Measurements from ENCODE around the gene BZW1.

The BZW1 gene

DNA sequence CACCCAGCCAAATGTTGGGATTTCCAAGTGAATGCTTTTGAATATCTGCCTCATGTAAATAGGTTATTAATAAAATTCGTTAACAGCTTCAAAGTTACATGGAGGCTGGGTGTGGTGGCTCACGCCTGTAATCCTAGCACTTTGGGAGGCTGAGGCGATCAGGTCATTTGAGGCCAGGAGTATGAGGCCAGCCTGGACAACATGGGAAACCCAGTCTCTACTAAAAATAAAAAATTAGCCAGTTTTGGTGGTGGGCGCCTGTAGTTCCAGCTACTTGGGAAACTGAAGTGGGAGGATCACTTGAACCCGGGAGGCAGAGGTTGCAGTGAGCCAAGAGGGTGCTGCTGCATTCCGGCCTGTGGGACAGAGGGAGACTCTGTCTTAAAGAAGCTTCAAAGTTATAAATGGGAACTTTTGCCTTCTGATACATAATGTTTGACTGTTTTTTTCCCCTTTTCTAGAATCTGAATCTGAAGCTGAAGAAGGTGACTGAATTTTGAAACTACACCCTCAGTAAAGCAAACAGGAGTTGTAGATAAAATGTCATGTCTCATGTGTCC is 10.1 kb downstream of the BZW1 start:
- H3K79me2 ChIP-seq (ENCODE audit: low read length): no peaks in the 10 kb centered on the region
- H3K36me3 ChIP-seq (replicated peaks; ENCODE audit: insufficient read depth, low read length): peaks cover 14% of the 10 kb centered on the region
- no peak overlapping the region for H3K4me3 ChIP-seq (ENCODE audit: low read length)
- H2AFZ ChIP-seq (ENCODE audit: low read length): no peak overlapping the region
- TF ChIP-seq, protein P1, sequence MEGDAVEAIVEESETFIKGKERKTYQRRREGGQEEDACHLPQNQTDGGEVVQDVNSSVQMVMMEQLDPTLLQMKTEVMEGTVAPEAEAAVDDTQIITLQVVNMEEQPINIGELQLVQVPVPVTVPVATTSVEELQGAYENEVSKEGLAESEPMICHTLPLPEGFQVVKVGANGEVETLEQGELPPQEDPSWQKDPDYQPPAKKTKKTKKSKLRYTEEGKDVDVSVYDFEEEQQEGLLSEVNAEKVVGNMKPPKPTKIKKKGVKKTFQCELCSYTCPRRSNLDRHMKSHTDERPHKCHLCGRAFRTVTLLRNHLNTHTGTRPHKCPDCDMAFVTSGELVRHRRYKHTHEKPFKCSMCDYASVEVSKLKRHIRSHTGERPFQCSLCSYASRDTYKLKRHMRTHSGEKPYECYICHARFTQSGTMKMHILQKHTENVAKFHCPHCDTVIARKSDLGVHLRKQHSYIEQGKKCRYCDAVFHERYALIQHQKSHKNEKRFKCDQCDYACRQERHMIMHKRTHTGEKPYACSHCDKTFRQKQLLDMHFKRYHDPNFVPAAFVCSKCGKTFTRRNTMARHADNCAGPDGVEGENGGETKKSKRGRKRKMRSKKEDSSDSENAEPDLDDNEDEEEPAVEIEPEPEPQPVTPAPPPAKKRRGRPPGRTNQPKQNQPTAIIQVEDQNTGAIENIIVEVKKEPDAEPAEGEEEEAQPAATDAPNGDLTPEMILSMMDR (IDR thresholded peaks at IDR 0.05; ENCODE audit: low read length): no peak
- TF ChIP-seq EZH2 (optimal IDR thresholded peaks at IDR 0.05; ENCODE audit: low read depth, low read length): no peak
- TF ChIP-seq EZH2phosphoT487 (IDR thresholded peaks at IDR 0.05; ENCODE audit: low read length): no peak
- no peaks in the 10 kb centered on the region for H3K4me1 ChIP-seq (ENCODE audit: low read length)
- no peaks in the 10 kb centered on the region for H3F3A ChIP-seq (ENCODE audit: insufficient read depth, low read length)
- H3K9me3 ChIP-seq (replicated peaks; ENCODE audit: insufficient read depth, low read length): no peaks in the 10 kb centered on the region
- H3K9ac ChIP-seq (ENCODE audit: low read length): no peak overlapping the region
- no peak for DNase-seq
- no peak overlapping the region for H3K4me2 ChIP-seq (ENCODE audit: low read depth, low read length)
- H4K20me1 ChIP-seq (ENCODE audit: insufficient read depth, low read length): no peaks in the 10 kb centered on the region
- H3K27me3 ChIP-seq (replicated peaks; ENCODE audit: insufficient read depth, low read length): no peaks in the 10 kb centered on the region
- no peak overlapping the region for H3K27ac ChIP-seq (ENCODE audit: low read length)
- H3K9me2 ChIP-seq (replicated peaks; ENCODE audit: insufficient read depth, low read length): no peaks in the 10 kb centered on the region

DNA sequence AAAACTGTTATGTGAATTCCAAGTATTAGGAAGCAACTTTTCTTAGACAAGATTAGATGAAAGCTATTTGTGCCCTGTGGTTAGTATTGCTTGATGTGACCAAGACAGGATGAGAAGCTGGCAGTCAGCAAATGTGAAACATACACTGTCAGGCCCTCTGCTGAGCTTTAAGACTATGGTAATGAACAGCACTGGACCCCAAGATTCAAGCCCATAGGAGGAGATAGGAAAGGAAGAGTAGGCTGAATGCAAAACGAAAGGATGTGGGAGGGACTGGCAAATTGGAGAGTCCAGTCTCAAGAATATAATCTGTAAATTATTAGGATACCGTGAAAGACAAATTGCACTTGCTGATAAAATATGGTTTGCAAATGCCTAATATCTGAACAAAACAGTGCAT is 16.4 kb downstream of the BZW1 start:
- Histone ChIP-seq H3K4me2 (ENCODE audit: low read depth, low read length) (no peak overlapping the region), H3K4me1 (ENCODE audit: low read length) (no peaks in the 10 kb centered on the region), H3K9ac (ENCODE audit: low read length) (no peak overlapping the region), H3F3A (ENCODE audit: insufficient read depth, low read length) (no peaks in the 10 kb centered on the region), H3K9me3 (replicated peaks; ENCODE audit: insufficient read depth, low read length) (no peaks in the 10 kb centered on the region), H4K20me1 (ENCODE audit: insufficient read depth, low read length) (no peaks in the 10 kb centered on the region), H3K9me2 (replicated peaks; ENCODE audit: insufficient read depth, low read length) (no peaks in the 10 kb centered on the region), H2AFZ (ENCODE audit: low read length) (no peak overlapping the region), H3K79me2 (ENCODE audit: low read length) (no peaks in the 10 kb centered on the region), H3K27ac (ENCODE audit: low read length) (no peak overlapping the region), H3K27me3 (replicated peaks; ENCODE audit: insufficient read depth, low read length) (no peaks in the 10 kb centered on the region), H3K36me3 (replicated peaks; ENCODE audit: insufficient read depth, low read length) (no peaks in the 10 kb centered on the region), H3K4me3 (ENCODE audit: low read length) (no peak overlapping the region)
- TF ChIP-seq EZH2 (optimal IDR thresholded peaks at IDR 0.05; ENCODE audit: low read depth, low read length): no peak
- TF ChIP-seq EZH2phosphoT487 (IDR thresholded peaks at IDR 0.05; ENCODE audit: low read length): no peak
- TF ChIP-seq, protein P1 (IDR thresholded peaks at IDR 0.05; ENCODE audit: low read length): no peak
- DNase-seq: no peak

DNA sequence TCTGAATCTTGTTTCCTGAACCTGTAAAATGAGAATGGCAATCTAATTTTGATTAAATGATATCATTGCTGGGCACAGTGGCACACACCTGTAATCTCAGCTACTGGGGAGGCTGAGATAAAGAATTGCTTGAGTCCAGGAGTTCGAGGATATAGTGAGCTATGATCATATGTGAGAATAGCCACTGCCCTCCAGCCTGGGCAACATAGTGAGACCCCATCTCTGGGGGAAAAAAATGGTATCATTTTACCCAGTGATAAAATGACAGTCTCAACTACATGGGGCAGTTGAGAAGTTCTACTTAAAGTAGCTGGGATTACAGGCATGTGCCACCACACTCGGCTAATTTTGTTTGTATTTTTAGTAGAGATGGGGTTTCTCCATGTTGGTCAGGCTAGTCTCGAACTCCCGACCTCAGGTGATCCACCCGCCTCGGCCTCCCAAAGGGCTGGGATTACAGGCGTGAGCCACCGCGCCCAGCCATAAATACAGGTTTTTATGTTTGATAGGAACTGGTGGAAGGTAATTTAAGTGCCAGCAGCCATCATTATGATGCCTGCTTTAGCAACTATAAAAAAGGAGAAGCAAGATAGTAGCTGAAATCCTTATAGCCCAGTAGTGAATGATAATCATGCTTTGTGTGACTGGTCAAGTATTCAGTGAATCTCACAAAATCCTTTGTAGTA is 17.0 kb downstream of the BZW1 start:
- Histone ChIP-seq H2AFZ (ENCODE audit: low read length) (no peak overlapping the region), H3F3A (ENCODE audit: insufficient read depth, low read length) (no peaks in the 10 kb centered on the region), H3K9ac (ENCODE audit: low read length) (no peak overlapping the region), H3K36me3 (replicated peaks; ENCODE audit: insufficient read depth, low read length) (no peaks in the 10 kb centered on the region), H3K4me1 (ENCODE audit: low read length) (no peaks in the 10 kb centered on the region), H3K4me2 (ENCODE audit: low read depth, low read length) (no peak overlapping the region), H3K79me2 (ENCODE audit: low read length) (no peaks in the 10 kb centered on the region), H3K9me2 (replicated peaks; ENCODE audit: insufficient read depth, low read length) (no peaks in the 10 kb centered on the region), H3K4me3 (ENCODE audit: low read length) (no peak overlapping the region), H4K20me1 (ENCODE audit: insufficient read depth, low read length) (no peaks in the 10 kb centered on the region), H3K27me3 (replicated peaks; ENCODE audit: insufficient read depth, low read length) (no peaks in the 10 kb centered on the region), H3K9me3 (replicated peaks; ENCODE audit: insufficient read depth, low read length) (no peaks in the 10 kb centered on the region), H3K27ac (ENCODE audit: low read length) (no peak overlapping the region)
- DNase-seq: no peak
- TF ChIP-seq, protein P1 (IDR thresholded peaks at IDR 0.05; ENCODE audit: low read length): no peak

Measured in MM.1S (cell line).